Activated CD8-positive, alpha-beta memory T cell treated with anti-CD3 and anti-CD28 coated beads for 24 hours (primary cell): ENCODE results near the gene TRPV4.

Experiments used
- DNase-seq: peaks from one replicate; pipeline ENCODE4 v3.0.0-alpha.2; 2020

Gene TRPV4

DNA sequence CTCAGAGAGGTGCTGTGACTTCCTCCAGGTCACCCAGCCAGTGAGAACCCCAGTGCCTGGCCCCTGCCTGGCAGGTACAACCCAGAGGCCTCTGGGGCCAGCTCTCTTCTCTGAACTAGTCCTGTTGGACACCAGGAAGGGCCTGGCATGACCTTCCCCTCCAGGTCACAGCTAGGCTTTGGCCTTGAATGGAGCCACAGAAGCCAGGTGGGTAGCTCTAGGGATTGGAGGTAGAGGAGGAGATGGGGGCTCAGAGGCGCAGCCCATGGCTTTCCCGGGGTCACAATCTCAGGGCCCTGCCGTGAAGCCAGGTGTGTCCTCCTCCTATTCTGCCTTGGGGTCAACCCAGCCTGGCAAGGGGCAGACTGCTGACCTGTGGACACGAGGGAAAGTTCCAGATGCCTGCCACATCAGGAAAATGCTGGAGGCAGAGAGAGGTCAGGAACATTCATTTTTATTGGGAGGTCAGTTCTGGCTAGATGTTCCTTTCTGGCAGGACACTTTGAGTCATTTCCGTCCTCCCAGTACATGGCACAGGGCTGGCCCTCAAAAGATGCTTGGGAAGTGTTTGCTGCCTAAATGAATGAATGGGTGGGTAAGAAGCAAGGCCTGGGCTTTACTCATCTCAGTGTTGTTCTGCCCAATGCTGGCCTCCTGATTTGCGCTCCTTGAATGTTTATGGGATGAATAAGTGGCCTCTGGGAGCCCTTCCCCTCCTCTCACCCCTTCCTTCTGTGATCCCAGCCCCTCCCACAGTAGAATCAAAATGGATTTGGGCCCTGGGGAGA is 94.1 kb downstream of the TRPV4 start:
- DNase-seq = peak; percentile 48

GRCh38 chr12:109738209-109738608 is 95.0 kb downstream of the TRPV4 start:
- peak; percentile 46 for DNase-seq

DNA sequence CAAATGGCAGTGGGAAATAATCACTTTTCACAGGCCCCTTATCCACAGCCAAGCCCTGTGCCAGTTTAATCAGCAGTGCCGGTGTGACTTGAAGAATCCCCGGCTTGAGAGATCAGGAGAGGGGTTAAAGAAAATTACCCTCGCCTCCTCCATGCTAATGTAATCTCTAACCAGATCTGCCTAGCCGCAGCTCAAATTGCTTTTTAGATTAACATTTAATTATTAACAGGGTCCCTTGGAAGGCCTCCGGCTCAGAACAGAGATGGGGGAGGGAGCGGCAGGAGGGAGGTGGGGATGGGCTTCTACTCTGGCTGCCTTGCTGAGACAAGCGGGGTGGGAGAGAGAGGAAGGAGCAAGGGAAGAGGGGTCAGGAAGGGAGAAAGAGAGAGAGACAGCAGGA is 95.6 kb downstream of the TRPV4 start:
- no peak for DNase-seq

- DNase-seq = peak; percentile 44
Observed at GRCh38 chr12:109737126-109737525, 96.1 kb downstream of the TRPV4 start.

GRCh38 chr12:109736552-109737108 is 96.6 kb downstream of the TRPV4 start:
- peak; percentile 56 for DNase-seq

DNA sequence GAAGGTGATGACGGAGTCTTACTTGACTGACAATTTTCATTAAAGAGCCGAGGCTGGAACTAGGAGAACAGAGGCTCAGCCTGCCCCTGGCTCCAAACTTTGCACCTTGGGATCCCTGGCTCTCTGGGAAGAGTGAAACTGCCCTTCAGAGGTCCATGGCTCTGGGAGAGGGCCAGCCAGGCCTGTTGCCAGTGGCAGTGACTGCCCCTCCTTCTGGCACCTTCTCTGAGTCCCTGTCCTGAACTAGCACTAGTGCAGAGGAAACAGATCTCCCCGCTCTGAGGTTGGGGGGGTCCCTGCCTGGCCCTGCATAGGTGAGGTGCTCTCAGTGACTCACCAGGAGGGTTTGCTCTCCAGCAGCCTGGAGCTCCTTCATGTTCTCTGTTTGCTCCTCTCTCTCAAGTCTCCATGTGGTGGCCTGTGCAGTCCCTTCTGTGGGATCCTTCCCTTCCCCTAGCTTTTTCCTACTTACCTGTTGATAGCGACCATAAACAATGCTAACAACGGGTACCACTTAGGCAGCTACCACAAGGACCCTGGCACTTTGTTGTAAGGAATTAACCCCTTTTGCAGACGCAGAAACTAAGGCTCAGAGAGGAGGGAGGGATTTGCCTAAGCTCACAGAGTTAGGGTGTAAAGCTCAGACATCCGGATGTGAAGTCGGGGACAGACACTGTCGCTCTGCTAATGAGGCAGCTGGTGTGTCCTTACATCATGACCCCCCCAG is 97.2 kb downstream of the TRPV4 start:
- DNase-seq = peak; percentile 37

DNA sequence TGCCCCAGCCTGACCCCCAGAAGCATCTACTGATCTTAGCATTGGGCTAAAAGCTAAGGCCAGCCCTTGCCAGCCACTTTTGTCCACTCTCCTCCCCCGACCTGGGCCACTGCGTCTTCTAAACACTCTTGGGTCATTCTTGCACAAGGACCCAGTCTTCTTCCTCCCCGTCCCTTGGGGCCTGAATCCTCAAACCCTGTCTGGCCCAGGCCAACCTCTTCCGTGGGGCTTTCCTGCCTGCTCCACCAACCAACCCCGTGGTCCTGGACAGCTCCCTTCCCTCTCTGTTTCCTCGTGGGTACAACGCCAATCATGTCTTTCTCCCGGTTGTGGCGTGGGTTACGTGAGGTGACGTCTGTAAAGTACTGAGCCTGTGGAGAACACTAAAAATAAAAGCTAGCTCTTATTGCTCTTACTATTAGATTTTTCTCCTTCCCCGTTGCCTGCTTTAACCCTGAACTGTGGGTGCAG is 98.1 kb downstream of the TRPV4 start:
- DNase-seq = no peak

DNA sequence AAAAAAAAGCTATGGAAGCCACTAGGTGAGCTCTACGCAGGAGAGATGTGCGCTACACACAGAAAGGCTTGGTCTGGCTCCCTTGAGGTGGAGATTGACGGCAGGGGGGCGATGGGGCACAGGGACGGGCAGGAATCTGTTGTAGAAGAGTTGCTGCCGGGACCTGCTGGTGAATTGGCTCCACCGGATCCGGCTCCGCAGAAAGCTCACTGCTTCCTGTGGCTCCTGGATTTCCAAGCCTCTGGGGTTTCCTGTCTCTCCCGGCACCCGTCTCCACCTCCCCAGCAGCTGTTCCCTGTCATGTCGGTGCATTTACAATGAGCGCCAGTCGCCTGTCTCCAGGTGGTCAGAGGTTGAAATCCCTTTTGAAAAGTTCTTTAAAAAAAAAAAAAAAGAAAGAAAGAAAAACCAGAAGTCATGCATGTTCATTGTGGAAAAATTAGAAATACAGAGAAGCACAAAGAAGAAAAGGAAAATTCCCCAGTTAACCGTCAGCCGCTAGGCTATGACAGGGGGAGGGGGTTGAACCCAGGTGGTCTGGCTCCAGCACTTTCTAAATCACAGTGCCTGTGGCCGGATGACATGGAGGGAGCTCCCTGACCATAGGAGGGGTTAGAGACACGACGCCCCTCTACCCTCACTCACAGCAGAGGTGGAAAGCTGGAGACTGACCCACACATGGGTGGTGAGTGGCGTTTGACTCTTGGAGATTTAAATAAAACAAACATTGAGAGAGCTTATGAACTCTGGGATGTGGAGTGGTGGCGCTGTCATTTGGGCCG is 98.8 kb downstream of the TRPV4 start:
- peak; percentile 33 for DNase-seq
